K562 treated with DMSO at 1 percent for 4 hours (cell line): ENCODE measurements around the gene PROM1. TPM values are rescaled to one million over a fixed set of nuclear protein-coding genes. Genes with fewer than 3 reads are reported as not detected.

Experiments used
- total RNA-seq: library from RNA; unstranded; fragments of 300-600 nt; gene quantifications from 2 replicates; pipeline ENCODE4 v1.2.3, GENCODE V29; 2022; ENCODE audit not compliant: insufficient read depth

PROM1 gene
- not detected in 2 replicates for total RNA-seq

GRCh38 chr4:16083241-16084191, at the start of gene PROM1:
PROM1 (minus strand) TSS chr4:16084023; CDS start chr4:16075906, 8,117 bp downstream.

GRCh38 chr4:15963001-15963451, 120.8 kb downstream of the PROM1 start, which contains the start of gene FGFBP2:
FGFBP2 (minus strand) TSS chr4:15963175; CDS start chr4:15963129, 46 bp downstream.

GRCh38 chr4:15938640-15939039, 145.2 kb downstream of the PROM1 start, which contains the start of gene FGFBP1:
FGFBP1 (minus strand) TSS chr4:15938740; CDS start chr4:15936632, 2,108 bp downstream.

Other genes with a start within 250 kb of the PROM1 start
- gene FGFBP1, start 145.3 kb downstream of the PROM1 start, total RNA-seq = not detected in 2 replicates
- gene FGFBP2, start 120.8 kb downstream of the PROM1 start, total RNA-seq = not detected in 2 replicates
- 9.8 and 12.8 TPM in 2 replicates for gene TAPT1, start 142.4 kb upstream of the PROM1 start, total RNA-seq